G401.6 (cell line): ENCODE data around the gene DPYSL4.

ENCODE experiments used
- FAIRE-seq: peaks from 2 replicates; lab custom pipeline; 2012; peaks lifted over from hg19 to GRCh38; lab: Jason Lieb, UNC

Gene DPYSL4

GRCh38 chr10:132178672-132179545 is 7.8 kb upstream of the DPYSL4 start:
- no peak for FAIRE-seq

- no peak for FAIRE-seq
Observed at GRCh38 chr10:132179551-132180392, 7.0 kb upstream of the DPYSL4 start.

GRCh38 chr10:132180736-132181135 is 6.0 kb upstream of the DPYSL4 start:
- FAIRE-seq, result no peak

- FAIRE-seq, result no peak
Observed at GRCh38 chr10:132181691-132182425, 4.9 kb upstream of the DPYSL4 start.

- no peak for FAIRE-seq
Observed at GRCh38 chr10:132182591-132182990, 4.2 kb upstream of the DPYSL4 start.

GRCh38 chr10:132183046-132183445 is 3.7 kb upstream of the DPYSL4 start:
- no peak for FAIRE-seq

- FAIRE-seq, result no peak
Observed at GRCh38 chr10:132184816-132185593, 1.7 kb upstream of the DPYSL4 start.

- no peak for FAIRE-seq
Observed at GRCh38 chr10:132185601-132186487, 904 bp upstream of the DPYSL4 start.

- no peak for FAIRE-seq
Observed at GRCh38 chr10:132187430-132188138, 836 bp downstream of the DPYSL4 start.

GRCh38 chr10:132188331-132188730 is 1.6 kb downstream of the DPYSL4 start:
- no peak for FAIRE-seq

- FAIRE-seq, result no peak
Observed at GRCh38 chr10:132189016-132189415, 2.3 kb downstream of the DPYSL4 start.

- no peak for FAIRE-seq
Observed at GRCh38 chr10:132189810-132190422, 3.2 kb downstream of the DPYSL4 start.

GRCh38 chr10:132192076-132192975 is 5.6 kb downstream of the DPYSL4 start:
- no peak for FAIRE-seq

GRCh38 chr10:132192991-132193665 is 6.4 kb downstream of the DPYSL4 start:
- FAIRE-seq, result no peak

- FAIRE-seq, result no peak
Observed at GRCh38 chr10:132193907-132194552, 7.3 kb downstream of the DPYSL4 start.

- FAIRE-seq, result no peak
Observed at GRCh38 chr10:132194726-132195125, 8.0 kb downstream of the DPYSL4 start.

- FAIRE-seq, result no peak
Observed at GRCh38 chr10:132195366-132196075, 8.8 kb downstream of the DPYSL4 start.
